Gastroesophageal sphincter (tissue), 4 donors: ENCODE data around the gene ALOX12. TPM values are rescaled to one million over a fixed set of nuclear protein-coding genes. Genes with fewer than 3 reads are reported as not detected.

Experiments
- ATAC-seq: fragments of 150-250 bp; one replicate; pipeline ENCODE4 v1.9.1; 2016; ENCODE audit warnings: mild to moderate bottlenecking, moderate library complexity
- H3K27ac ChIP-seq, 4 donors: fragments of 200-600 bp; sonication (generic) in 3 of 4; 1 replicate in 3 of 4; 2 replicates in 1 of 4; pipeline ENCODE4 v1.5.1; 2016 to 2019
- H3K27me3 ChIP-seq: fragments of 200-600 bp; sonication (generic); one replicate; pipeline ENCODE4 v1.5.1; 2019
- H3K36me3 ChIP-seq, 2 donors: fragments of 200-600 bp; sonication (generic); one replicate each; pipeline ENCODE4 v1.5.1; 2019; ENCODE audit warnings: control low read depth in 1 of 2
- H3K4me1 ChIP-seq, 3 donors: fragments of 200-600 bp; sonication (generic); 1 replicate in 2 of 3; 2 replicates in 1 of 3; pipeline ENCODE4 v1.5.1; 2016 to 2019; ENCODE audit warnings: control low read depth in 2 of 3
- H3K4me3 ChIP-seq, 2 donors: fragments of 200-600 bp; sonication (generic); one replicate each; pipeline ENCODE4 v1.5.1; 2019; ENCODE audit warnings: mild to moderate bottlenecking in 1 of 2, moderate library complexity in 1 of 2
- H3K9me3 ChIP-seq, 3 donors: fragments of 200-600 bp; sonication (generic); one replicate each; pipeline ENCODE4 v1.5.1; 2017 to 2019; ENCODE audit warnings: control low read depth in 2 of 3
- EP300 ChIP-seq: sonication (generic); formaldehyde crosslinking; IDR thresholded peaks from one replicate; pipeline ENCODE4 v1.6.1; 2017; ENCODE audit warnings: antibody characterized with exemption, mild to moderate bottlenecking
- POLR2A ChIP-seq, 2 donors: fragments of 450-650 bp; IDR thresholded peaks; one replicate each; pipeline ENCODE4 v1.6.1; 2017; ENCODE audit warnings: antibody characterized with exemption in 2 of 2, mild to moderate bottlenecking in 2 of 2, moderate library complexity in 1 of 2
- POLR2AphosphoS5 ChIP-seq: sonication (generic); formaldehyde crosslinking; IDR thresholded peaks from one replicate; pipeline ENCODE4 v1.6.1; 2017; ENCODE audit warnings: antibody characterized with exemption
- WGBS, 2 donors: methylation state at CpG; one replicate each; pipeline ENCODE4 v1.1.5; 2018; ENCODE audit warnings: low coverage in 1 of 2; 5-methylcytosine and 5-hydroxymethylcytosine counted together
- total RNA-seq, 4 donors: library from RNA; depleted of rRNA; stranded (reverse); fragments of >200 nt; gene quantifications; one replicate each; pipeline ENCODE4 v1.1.0, GENCODE V29; 2016
- TF ChIP-seq, protein P1 (sequence below), 4 experiments: fragments of 200-600 bp in 2 of 4; fragments of 450-650 bp in 2 of 4; sonication (generic) in 1 of 4; IDR thresholded peaks; one replicate each; pipeline ENCODE4 v1.5.1; 2017 to 2019; ENCODE audit warnings: antibody characterized with exemption in 4 of 4, mild to moderate bottlenecking in 2 of 4, moderate library complexity in 2 of 4

The ALOX12 gene
- total RNA-seq, 4 donors from 2014 or later: 0.19 to 0.62 TPM; not detected in 2

DNA sequence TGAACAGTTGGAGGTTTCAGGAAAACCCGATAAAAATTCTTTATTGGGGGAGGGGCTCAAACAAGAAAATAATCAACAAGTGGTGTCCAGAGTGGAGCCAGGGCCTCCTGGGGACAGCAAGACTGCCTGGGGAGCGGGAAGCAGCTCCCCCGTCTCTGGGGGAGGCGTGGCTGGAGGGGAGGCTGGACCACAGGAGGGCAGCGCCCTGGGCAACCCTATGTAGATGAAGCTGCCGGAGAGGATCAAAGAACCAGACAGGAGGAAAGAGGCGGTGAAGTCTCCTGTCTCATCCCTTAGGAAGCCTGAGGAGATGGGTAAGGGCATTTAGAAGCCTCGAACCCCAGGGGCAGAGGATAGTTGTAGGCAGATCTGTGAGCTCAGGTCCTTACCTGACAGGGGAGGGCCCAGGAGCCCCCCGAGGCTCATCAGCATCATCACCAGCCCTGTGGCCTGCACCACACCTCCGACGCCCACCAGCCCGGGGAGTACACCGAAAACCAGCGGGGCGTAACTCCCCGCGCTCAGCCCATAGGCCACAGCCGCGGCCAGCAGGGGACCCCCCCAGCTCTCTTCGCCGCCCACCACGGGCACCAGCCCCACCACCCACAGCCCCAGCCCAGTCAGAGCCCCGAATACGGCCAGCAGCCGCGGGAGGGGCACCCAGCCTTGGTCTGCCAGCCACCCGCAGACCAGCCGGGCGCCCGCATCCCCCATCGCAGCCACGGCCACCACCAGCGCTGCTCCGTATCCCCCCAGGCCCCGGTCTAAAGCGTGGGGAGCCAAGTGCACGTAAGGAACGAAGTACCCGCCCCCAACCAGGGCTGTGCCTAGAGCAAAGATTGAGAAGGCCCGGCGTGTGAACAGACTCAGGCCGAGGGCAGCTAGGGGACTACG lies 46.0 kb downstream of the ALOX12 start:
- peaks cover 0 to 39% (median 22%) of the 10 kb centered on the region in 3 donors for H3K4me1 ChIP-seq
- H3K4me3 ChIP-seq: peak overlapping the region in 1 of 2 donors; percentile 54
- TF ChIP-seq, protein P1, sequence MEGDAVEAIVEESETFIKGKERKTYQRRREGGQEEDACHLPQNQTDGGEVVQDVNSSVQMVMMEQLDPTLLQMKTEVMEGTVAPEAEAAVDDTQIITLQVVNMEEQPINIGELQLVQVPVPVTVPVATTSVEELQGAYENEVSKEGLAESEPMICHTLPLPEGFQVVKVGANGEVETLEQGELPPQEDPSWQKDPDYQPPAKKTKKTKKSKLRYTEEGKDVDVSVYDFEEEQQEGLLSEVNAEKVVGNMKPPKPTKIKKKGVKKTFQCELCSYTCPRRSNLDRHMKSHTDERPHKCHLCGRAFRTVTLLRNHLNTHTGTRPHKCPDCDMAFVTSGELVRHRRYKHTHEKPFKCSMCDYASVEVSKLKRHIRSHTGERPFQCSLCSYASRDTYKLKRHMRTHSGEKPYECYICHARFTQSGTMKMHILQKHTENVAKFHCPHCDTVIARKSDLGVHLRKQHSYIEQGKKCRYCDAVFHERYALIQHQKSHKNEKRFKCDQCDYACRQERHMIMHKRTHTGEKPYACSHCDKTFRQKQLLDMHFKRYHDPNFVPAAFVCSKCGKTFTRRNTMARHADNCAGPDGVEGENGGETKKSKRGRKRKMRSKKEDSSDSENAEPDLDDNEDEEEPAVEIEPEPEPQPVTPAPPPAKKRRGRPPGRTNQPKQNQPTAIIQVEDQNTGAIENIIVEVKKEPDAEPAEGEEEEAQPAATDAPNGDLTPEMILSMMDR (IDR thresholded peaks at IDR 0.05): no peak
- TF ChIP-seq POLR2AphosphoS5: no peak
- no peak for TF ChIP-seq EP300
- no peak for TF ChIP-seq POLR2A (IDR thresholded peaks at IDR 0.05)
- H3K36me3 ChIP-seq: no peaks in the 10 kb centered on the region
- no peaks in the 10 kb centered on the region for H3K9me3 ChIP-seq
- ATAC-seq: no peak
- WGBS, 2 donors: 81% methylated on average over 5 of the region's 43 CpGs; no CpG with 5 or more reads in 1 of the 2 donors
- H3K27ac ChIP-seq: peak overlapping the region in 2 of 4 donors; percentile 5 to 24
- H3K27me3 ChIP-seq: peaks cover 53% of the 10 kb centered on the region

DNA sequence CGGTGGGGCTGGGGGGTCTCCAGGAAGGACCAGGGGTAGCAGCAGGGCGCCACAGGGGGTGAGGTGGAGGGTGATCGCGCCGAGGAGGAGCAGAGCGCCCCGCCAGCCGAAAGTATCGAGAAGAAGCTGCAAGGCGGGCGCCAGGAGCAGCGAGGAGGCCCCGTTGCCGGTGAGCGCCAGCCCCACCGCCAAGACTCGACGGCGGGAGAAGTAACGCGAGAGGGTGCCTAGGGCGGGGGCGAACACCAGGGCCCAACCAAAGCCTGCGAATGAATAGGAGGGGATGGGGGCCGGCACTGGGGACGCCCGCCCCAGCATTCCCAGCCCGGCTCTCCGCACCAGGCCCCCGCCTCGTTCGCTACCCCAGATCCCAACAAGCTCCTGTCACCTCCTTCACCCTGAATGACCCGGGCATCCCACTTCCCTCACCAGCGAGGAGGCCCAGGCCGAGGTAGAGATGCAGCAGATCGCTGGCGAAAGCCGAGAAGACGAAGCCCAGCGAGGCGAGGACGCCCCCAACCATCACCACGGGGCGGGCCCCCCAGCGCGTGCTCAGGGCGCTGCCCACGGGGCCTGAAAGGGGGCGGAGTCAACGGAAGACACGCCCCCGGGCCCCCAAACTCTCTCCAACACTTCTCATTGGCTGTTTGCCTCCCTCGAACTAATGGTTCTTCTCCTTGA lies 46.8 kb downstream of the ALOX12 start:
- H3K4me1 ChIP-seq: peaks cover 0 to 45% (median 25%) of the 10 kb centered on the region in 3 donors
- H3K9me3 ChIP-seq: no peaks in the 10 kb centered on the region
- WGBS, 2 donors: 20% methylated on average over 9 of the region's 53 CpGs; no CpG with 5 or more reads in 1 of the 2 donors
- H3K27me3 ChIP-seq: peaks cover 57% of the 10 kb centered on the region
- no peak for ATAC-seq
- H3K27ac ChIP-seq: peak overlapping the region in 1 of 4 donors; percentile 66
- peak overlapping the region in 1 of 2 donors; percentile 54 for H3K4me3 ChIP-seq
- no peak for TF ChIP-seq EP300
- no peak for TF ChIP-seq POLR2A (IDR thresholded peaks at IDR 0.05)
- no peak for TF ChIP-seq POLR2AphosphoS5
- TF ChIP-seq, protein P1 (IDR thresholded peaks at IDR 0.05): no peak
- H3K36me3 ChIP-seq: no peaks in the 10 kb centered on the region

DNA sequence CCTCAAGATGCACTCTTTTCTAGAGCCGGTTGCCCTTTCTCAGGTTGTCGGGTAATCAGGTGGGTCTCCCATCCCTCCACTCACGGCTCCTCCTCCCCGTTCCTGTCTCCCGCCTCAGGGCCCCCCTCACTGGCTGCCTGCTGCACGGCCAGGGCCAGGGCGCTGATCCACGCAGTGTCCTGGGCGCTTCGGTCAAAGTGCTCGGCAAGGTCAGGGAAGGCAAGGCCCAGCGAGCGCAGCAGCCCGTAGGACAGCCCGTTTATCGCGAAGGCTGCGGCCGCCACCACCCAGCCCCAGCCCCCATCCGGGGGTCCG lies 47.3 kb downstream of the ALOX12 start:
- Histone ChIP-seq H3K27ac (peak overlapping the region in 3 of 4 donors; percentile 31 to 66 (median 35)), H3K4me3 (peak overlapping the region in 1 of 2 donors; percentile 54), H3K27me3 (peaks cover 61% of the 10 kb centered on the region), H3K36me3 (no peaks in the 10 kb centered on the region), H3K9me3 (no peaks in the 10 kb centered on the region), H3K4me1 (peaks cover 0 to 45% (median 25%) of the 10 kb centered on the region in 3 donors)
- no CpG with 5 or more reads among the region's 21 CpGs for WGBS, 2 donors
- TF ChIP-seq EP300: no peak
- TF ChIP-seq POLR2A (IDR thresholded peaks at IDR 0.05): no peak
- no peak for TF ChIP-seq POLR2AphosphoS5
- TF ChIP-seq, protein P1 (IDR thresholded peaks at IDR 0.05): no peak
- peak; percentile 36 for ATAC-seq

DNA sequence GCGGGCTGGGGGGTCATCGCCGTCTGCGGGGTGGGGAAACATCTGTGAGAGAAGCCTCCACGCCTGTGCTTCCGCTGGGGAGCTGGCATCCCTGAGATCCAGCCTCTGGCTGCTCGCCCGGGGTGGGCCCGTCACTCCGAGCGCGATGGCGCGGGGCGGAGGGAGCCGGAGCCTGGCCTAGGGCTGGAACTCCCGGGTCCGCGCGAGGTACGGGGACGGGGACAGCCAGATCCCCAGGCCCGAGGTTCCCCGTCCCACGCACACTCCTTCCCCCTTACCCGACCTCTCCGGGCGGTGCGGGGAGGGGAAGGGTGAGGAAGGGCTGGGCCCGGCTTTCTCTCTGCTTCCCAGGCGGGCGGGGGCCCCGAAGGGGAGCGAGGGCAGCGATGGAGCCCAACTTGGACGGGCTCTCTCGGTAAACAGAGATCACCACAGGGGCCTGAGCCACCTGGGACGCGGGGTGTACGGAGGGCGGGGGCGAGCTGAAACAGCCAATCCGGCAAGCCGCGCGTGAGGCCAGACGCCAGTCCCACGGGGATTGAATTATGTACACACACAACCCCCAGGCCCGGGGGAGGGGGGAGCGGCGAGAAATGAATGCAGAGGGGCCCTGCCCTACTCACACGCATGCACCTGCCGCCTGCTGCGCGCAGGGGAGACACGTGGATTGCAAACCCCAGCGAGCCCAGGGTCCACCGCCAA lies 47.8 kb downstream of the ALOX12 start, which contains the start of gene SLC16A11:
SLC16A11 (minus strand) TSS at position 596 of the 702 bp plus-strand sequence; CDS start at position 17, 579 bp downstream.
- H3K4me3 ChIP-seq: peak within 1 kb of the TSS; percentile 2 to 54
- no peaks in the 10 kb centered on the region for H3K9me3 ChIP-seq
- no peaks in the 10 kb centered on the region for H3K36me3 ChIP-seq
- H3K27me3 ChIP-seq: peaks cover 66% of the 10 kb centered on the region
- peak within 1 kb of the TSS in 3 of 4 donors; percentile 31 to 66 (median 35) for H3K27ac ChIP-seq
- TF ChIP-seq POLR2A (IDR thresholded peaks at IDR 0.05): no peak
- no peak for TF ChIP-seq POLR2AphosphoS5
- TF ChIP-seq, protein P1 (IDR thresholded peaks at IDR 0.05): no peak
- TF ChIP-seq EP300: no peak
- 4 to 15% methylated on average over 8 to 15 of the region's 58 CpGs for WGBS, 2 donors
- H3K4me1 ChIP-seq: peaks cover 0 to 45% (median 25%) of the 10 kb centered on the region in 3 donors
- ATAC-seq: peak; percentile 57
